Jurkat, Clone E6-1 (cell line): Measurements from ENCODE around the gene AMBP.

ENCODE experiments used
- DNase-seq: peaks from one replicate; pipeline ENCODE4 v3.0.0-alpha.2; 2011; ENCODE audit warnings: low read depth, low spot score
- H3K4me3 ChIP-seq: 2 replicates; pipeline ENCODE4 v1.5.1; 2011; ENCODE audit warnings: mild to moderate bottlenecking, low read length, control low read depth, moderate library complexity

The AMBP gene

DNA sequence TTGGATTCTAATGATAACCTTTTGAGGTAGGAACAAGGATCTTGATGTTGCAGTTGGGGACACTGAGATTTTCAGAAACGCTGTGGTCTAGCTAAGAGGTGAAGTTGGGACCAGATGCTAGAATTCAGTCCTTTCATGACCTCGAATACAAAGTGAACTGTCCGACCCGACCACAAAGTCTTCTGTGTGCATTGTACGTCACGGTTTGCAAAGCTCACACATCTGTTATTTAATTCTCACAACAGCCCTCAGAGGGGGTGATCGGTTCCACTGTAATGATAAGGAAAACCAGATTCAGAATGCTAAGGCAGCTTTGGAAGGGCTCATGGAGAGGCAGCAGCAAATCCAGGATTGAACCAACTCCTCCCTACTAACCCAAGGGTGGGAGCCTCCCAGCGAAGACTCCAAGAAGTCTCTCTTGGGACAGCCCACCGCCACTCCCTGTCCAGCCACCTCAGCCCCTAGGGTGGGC is 37.6 kb upstream of the AMBP start:
- no peak overlapping the region for H3K4me3 ChIP-seq
- no peak for DNase-seq

DNA sequence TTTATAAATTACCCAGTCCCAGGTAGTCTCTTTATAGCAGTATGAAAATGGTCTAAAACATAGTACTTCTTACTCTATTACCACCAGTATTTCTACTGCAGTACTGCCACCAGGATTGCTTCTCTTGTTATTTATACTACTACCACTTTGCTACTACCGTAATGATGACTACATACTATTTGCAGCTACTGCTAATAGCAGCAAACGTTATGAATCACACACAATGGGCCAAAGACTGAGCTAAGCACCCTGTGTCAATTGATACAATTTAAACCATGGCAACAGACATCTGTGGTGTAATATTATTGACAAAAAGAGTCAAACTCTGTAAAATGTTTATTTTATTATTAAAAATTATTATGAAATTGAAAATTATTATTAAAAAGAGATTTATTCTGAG is 36.3 kb upstream of the AMBP start:
- H3K4me3 ChIP-seq = no peak overlapping the region
- no peak for DNase-seq

DNA sequence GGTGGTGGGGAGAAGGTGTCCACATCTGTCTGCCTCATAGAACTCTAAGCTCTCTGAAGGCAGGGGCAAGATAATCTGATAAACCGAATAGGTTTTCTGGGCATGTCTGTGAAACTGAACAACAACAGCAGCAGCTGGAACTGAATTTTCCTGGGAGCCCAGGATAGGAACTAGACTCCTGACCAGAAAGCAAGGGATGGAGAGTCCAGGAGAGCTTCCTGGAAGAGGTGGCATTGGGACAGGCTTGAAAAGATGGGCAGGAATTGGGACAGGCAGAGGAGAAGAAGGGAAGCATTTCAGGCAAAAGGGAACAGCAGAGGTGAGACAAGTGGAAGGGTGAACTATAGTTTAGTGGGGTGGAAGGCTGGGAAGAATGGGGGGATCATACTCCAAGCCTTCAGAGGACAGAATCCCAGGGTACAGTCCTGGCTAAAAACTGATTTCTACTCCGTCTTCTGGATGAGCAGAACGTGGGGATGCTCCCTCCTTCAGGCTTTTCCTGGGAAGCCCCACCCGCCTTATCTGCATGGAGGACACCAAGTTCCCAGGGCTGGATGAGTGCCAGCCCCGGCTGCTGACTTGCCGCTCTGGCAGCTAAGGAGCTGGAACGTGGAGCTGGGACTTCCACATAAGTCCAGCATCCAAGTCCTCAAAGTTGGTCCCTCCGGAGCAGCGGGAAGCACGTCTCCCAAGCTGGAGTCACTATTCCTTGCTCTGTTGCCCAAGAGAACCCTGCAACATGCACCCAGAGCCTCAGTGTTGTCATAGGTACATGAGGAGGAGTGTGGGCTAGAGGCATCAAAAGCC is 34.9 kb upstream of the AMBP start:
- no peak for DNase-seq

DNA sequence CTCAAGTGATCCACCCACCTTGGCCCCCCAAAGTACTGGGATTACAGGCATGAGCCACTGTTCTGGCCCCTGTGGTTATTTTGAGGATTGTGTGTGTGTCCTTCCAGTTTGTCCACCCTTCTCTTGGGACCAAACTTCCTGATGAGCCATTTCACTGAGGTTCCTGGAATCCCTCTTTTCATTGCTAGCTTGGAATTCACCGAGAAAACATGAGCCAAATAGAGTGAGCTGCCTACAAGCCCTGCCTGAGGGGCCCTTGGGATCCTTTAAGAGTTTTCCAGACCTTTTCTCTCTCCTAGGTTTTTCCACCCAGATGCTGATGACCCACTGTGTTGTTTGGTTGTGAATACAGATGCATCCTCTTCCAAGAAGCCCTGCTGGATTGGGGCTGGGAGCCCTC is 34.2 kb upstream of the AMBP start:
- H3K4me3 ChIP-seq = no peak overlapping the region
- DNase-seq = no peak

More for the DNA sequence above, 34.9 kb upstream of the AMBP start:
- no peak overlapping the region for H3K4me3 ChIP-seq

DNA sequence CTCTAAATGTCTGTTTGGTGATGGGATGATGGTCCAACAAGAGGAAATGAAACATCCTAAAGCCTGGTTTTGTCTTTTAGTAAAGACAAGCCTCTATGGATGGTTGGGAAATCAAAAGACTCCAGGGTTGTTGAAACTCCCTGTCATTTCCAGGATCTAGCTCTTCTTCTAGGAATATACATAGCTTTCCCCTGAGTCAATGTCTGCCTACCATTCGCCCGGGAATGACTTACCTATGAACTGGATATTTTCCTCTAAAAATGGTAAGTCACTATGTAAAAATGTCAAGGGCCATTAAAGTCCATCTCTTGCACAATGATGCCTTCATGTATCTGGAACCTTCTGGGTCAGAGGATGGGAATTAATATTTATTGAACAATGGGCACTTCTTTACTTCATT is 32.1 kb upstream of the AMBP start:
- DNase-seq = no peak
- H3K4me3 ChIP-seq = no peak overlapping the region

DNA sequence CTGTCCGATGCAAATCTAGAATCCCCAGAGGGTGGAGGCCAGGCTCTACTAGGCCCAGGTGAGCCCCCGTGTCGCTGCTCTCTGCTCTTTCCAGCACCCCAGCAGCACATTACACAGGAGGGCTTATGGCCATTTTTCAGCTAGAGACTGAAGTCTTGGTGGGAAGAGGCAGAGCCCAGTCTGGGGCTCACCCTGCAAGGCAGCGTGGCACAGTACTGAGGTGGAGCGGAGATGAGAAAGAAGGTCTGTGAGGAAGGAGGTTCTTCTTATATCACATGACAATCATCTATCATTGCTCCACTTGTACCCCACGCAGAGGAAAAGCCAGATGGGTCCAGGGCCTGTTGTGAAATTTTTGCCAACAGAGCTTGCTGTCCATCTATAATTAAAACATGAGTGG is 31.0 kb upstream of the AMBP start:
- no peak overlapping the region for H3K4me3 ChIP-seq
- no peak for DNase-seq

DNA sequence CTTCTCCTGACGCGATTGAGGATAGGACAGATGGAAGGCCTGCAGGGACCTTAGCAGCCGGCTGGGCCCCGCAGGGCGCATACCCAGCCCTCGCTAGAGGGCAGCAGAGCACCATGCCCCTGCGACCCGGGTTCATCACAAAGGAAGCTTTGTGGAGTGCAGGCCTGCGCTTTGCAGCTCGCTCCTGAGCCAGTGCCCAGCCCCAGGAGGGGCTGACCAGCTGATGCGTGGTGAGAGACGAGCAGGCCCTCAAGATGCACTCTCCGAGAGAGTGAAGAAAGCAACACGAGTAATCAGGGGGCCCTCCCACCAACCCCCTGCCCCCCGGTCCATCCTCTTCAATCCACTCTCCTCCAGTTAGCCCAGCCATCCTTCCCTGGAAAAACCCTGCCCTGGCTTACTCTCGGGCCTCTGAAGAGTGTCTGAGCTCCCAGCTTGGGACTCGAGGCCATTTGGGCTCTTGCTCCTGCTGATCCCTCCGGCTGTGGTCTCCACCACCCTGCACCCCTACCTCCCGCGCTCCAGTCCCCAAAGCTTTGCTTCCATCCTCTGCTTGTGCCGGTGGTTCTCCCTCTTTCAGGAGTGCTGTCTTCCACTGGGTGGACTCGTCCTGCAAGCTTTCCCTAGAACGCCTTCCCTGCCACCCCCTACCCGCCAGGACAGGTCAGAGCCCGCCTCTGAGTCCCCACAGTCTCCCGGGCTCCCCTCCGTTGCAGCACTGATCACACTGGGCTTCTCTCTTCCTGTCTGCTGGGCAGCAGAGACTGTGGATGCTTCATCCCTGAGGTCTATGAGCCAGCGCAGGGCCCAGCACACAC is 30.1 kb upstream of the AMBP start:
- peak; percentile 40 for DNase-seq
- no peak overlapping the region for H3K4me3 ChIP-seq

DNA sequence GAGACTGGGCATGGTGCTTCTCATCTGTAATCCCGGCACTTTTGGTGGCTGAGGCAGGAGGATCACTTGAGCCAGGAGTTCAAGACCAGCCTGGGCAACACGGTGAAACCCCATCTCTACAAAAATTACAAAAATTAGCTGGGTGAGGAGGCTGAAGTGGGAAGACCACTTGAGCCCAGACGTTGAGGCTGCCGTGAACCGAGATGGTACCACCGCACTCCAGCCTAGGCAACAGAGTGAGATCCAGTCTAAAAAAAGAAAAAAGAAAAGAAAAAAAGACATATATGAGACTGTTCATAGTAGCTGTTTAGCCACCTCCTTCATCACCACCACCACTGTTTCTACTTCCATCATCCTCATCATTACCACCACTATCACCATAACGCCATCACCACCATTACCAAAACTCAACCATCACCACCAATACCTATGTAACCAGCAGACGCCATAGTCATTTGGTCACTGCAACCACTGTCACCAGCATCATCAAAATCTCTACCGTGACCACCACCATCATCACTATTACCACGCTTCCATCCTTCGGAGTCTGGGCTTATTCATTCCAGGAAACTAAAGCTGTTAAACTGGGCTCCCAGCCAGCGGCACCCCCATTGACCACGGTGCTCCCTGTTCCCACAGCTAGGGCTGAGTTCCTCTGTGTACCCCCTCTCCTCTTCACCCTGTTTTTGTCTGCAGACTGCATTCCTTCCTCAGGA is 29.3 kb upstream of the AMBP start:
- DNase-seq = no peak
- no peak overlapping the region for H3K4me3 ChIP-seq

DNA sequence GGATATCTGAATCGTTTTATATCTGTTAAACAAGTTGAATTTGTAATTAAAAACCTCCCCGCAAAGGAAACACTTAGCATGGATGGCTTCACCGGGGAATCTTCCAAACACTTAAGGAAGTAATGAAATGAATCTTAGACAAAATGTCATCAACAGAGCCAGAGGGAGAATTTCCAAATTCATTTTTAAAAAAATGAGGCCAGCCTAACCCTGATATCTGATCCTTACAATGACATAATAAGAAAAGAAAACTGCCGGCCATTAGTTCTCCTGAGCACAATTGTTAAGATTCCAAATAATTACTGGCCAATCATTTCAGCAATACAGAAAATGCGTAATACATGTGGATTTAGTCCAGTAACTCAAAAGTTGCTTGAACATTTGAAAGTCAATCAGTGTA is 27.1 kb upstream of the AMBP start:
- DNase-seq = no peak
- H3K4me3 ChIP-seq = no peak overlapping the region

DNA sequence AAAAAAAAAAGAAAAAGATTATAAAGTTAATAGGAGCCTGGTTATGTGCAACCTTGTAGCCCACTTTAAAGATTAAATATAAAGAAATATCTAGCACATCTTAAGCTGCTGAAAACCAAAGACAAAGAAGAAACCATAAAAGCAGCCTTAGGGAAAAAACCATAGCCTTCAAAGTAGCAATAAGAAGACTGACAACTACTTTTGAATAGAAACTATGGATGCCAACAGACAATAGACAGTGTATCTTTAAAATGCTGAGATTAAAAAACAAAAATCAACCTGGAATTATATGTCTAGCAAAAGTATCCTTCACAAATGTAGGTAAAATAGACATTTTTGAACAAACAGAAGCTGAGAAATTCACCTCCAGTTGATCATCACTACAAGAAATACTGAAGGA is 24.4 kb upstream of the AMBP start:
- DNase-seq = no peak
- H3K4me3 ChIP-seq = no peak overlapping the region

DNA sequence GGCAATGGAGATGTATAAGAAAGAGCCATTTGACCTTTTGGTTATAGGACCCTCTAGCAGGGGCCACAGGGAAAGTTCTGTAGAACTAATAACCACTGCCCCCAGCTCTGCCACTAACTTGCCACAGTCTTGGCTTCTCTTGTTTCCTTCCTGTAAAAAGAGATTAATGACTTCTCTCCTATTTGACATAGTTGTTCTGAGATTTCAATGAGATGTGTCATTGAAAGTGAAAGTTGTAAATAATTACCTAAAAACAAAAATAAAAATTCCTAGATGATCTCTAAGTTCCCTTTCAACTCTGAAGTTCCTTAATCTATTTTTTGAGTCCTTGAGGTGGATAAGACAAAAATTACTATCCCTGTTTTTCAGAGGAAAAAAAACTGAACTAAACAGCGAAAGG is 22.4 kb upstream of the AMBP start:
- H3K4me3 ChIP-seq = no peak overlapping the region
- DNase-seq = no peak

DNA sequence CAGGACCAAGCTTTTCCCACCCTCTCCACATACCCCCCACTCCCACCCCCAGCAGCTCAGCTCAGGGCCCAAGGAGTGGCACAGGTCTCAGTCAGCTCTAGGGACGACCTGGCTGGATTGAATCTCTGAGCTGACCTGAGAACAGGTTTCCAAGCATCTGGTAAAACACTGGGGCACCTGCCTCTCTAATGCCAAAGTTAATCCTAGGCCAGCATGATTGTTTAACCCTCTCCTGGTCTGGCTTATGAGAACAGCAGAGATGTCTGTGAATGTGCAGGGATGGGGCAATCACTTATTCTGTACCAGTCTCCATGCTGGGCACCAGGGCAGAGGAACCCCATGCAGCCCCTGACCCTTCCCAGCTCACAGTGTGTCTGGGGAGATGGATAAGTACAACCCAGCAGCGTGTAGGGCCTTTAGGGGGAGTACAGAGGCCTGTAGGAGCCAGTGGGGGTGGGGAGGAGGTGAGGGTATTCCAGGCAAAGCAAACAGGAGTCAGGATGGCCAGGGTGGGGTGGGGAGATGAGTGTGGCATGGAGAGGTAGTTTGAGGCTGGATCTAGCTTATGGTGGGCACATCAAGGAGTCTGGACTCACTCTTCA is 21.7 kb upstream of the AMBP start:
- no peak for DNase-seq
- no peak overlapping the region for H3K4me3 ChIP-seq

DNA sequence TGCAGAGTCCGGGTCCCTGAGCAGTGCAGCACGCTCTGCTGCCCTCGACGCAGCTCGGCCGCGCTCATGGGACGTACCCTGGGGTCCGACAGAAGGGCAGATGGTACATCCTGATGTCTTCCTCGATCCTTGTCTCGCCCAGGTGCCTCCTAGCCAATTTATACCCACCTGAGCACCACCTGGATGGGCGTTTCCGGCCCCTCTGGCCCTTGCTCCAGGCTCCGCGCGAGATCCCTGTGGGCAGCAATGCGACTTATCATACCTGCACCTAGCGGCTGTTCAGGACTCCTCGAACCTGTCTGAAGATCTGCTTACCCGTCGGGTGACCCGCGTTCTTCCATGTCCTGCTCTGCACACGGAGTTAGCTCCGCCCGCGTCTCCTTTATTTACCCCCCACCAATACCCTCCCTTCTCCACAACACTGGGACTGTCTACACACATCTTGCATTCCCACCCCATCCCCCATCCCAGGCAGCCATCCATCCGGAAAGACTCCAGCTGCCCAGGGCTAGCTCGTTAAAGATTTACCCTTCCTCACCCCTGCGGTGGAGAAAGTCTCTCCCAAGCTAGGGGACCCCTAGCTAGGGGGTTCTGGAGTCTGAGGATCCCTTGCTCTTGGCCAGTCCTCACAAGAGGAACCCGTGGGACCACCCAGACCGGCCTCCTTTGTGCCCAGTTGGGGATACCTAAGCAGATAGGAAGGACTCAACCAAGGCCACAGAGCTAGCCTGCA is 21.0 kb upstream of the AMBP start, which contains the start of gene KIF12:
TSS of gene KIF12 (minus strand) at position 357 of the 733 bp plus-strand sequence. CDS start at position 341, 16 bp downstream.
- no peak for DNase-seq
- no peak within 1 kb of the TSS for H3K4me3 ChIP-seq

DNA sequence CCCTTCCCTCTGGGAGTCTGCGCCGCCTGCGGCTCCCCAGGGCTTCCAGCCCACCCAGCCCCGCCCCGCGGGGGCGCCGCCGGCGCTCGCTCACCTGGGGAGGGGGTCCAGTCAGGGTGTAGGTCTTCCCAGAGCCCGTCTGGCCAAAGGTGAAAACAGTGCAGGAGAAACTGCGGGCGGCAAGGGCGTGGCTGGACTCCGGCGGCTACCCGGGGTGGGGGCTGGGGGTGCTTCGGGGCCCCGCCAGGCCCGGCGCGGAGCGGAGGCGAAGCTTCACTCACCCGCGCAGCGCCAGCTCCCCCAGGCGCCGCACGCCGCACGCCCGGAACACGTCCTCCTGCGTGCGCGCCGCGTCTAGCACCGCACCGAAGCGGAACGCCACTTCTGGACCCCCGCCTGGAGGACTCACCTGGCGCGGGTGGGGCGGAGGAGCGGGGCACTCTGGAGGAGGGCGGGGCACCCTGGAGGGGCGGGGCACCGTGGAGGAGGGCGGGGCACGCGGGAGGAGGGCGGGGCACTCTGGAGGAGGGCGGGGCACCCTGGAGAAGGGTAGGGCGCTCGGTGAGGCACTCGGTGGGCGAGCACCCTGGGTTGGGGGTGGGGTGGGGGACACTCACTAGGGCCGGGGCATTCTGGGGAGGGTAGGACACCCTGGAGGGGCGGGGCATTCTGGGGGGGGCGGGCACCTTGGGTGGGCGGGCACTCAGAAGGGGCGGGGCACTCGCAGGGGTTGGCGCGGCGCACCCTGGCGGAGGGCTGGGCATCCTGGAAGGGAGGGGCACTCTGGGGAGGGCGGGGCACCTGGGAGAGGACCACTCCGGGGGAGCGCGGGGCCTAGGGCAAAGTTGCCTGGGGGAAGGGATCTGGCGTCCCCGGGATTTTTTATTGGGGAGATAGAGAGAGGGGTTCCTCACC is 20.2 kb upstream of the AMBP start:
- H3K4me3 ChIP-seq = no peak overlapping the region
- DNase-seq = no peak

DNA sequence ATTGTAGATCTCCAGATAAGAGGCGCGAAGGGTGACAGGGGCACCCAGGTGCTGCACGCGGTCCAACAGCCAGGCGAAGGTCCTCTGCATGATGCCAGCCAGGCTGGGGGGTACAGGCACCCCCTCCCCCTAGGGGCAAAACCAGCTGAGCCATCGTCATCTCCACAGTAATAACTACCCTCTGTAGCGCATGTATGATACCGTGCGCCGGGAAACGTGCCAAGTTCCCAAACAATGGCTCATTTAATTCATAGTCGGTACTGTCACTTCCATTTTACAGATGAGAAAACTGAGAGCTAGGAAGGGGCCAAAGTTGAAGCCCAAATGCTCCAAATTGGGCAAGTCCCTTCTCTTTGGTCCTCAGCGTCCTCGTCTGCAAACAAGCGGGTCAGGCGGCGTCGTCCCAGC is 19.5 kb upstream of the AMBP start:
- no peak for DNase-seq
- no peak overlapping the region for H3K4me3 ChIP-seq

DNA sequence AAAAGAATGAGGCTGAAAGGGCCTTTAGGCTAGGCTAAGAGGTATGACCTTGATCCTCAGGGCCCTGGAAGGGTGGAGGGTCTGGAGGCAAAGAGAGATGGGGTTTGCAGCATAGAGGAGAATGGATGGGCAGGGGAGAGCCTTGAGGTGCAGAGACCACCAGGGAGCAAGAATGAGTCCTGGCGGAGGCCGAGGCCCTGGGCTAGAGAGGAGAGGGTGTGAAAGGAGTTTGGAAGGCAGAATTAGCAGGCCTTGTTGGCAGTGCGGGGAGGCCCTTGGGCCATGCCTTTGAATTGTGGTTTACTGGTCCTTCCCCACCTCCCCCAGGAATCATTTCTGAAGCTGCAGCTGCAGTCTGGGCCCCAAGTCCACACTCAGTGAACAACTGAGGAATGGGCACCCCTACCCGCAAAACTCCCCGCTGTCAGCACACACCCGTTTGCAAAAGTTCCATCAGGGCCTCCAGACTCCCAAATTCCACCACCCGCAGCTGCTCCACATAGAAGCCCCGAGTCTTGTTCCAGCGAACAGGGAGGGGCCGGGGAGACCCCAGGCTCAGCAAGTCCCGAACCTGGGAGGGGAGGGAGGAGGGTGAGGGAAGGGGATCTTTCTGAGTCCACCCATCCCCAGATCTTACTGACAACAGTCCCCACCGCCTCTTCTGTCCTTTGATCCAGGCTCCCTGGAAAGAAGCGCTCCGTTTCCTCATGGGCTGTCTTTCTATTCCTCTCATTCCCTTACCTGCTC is 18.9 kb upstream of the AMBP start:
- no peak for DNase-seq
- H3K4me3 ChIP-seq = no peak overlapping the region

DNA sequence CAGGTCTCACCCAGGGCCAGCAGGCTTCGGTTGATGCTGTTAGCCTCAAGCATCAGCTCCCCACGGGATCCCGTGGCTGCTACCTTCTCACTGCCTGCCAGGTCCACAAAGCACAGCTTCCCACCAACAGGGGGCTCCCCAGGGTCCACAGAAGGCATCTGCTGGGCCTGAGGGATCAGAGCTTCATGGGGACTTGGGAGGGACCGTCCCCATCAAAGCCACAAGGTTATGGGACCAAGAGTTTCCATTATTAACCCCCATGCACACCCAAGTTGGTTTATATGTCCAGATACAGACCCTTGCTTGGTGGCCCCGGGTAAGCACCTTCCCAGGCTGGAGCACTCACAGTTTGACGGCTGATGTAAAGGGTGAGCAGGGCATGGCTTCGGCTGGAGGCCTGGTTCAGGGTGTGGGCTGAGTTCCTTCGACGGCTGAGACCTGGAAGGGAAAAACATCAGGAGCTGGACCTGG is 18.0 kb upstream of the AMBP start:
- H3K4me3 ChIP-seq = no peak overlapping the region
- DNase-seq = no peak
